Left lobe of liver (tissue), 2 donors: ENCODE data around the gene MYT1. TPM values are rescaled to one million over a fixed set of nuclear protein-coding genes. Genes with fewer than 3 reads are reported as not detected.
A peak's percentile ranks its signal among the peaks of the same experiment; 100 is the strongest.
"Not testable (repeated sequence)": the region's sequence is repeated elsewhere in the genome, so short reads cannot be mapped to it uniquely, and the experiment has no call there.

Experiments used
- ATAC-seq: fragments of 200-7000 bp; cut with Tn5 transposase; one replicate; pipeline ENCODE4 v1.9.1; 2020; ENCODE audit warnings: mild to moderate bottlenecking, moderate library complexity
- DNase-seq: peaks from one replicate; pipeline ENCODE4 v3.0.0-alpha.2; 2020; ENCODE audit warnings: low spot score
- total RNA-seq: library from RNA; stranded (reverse); gene quantifications from one replicate; pipeline ENCODE4 v1.2.1, GENCODE V29; 2021
- donor health status: DM: no; HTN: no; CAD: no; lungs with moderate emphysema.
- donor health status: DM: no; HTN: yes; CAD: no.

The MYT1 gene
- total RNA-seq, 1 donor from 2014 or later, result not detected

GRCh38 chr20:64258071-64258823 lies 94.0 kb downstream of the MYT1 start:
- ATAC-seq (no peak), DNase-seq (no peak)

- ATAC-seq (no peak), DNase-seq (no peak)
Observed at GRCh38 chr20:64260239-64260638, 96.0 kb downstream of the MYT1 start.

GRCh38 chr20:64261138-64261537 lies 96.9 kb downstream of the MYT1 start:
- no peak for DNase-seq
- peak; percentile 65 for ATAC-seq

- ATAC-seq, result no peak
- DNase-seq, result no peak
Observed at GRCh38 chr20:64264091-64264490, 99.8 kb downstream of the MYT1 start.

GRCh38 chr20:64265201-64265600 lies 100.9 kb downstream of the MYT1 start:
- DNase-seq (no peak), ATAC-seq (no peak)

GRCh38 chr20:64266988-64267387 lies 102.7 kb downstream of the MYT1 start:
- DNase-seq, result no peak
- ATAC-seq, result no peak

GRCh38 chr20:64268174-64268573 lies 103.9 kb downstream of the MYT1 start:
- ATAC-seq (no peak), DNase-seq (no peak)

GRCh38 chr20:64269604-64270411 lies 105.6 kb downstream of the MYT1 start:
- ATAC-seq (no peak), DNase-seq (no peak)

GRCh38 chr20:64271636-64272035 lies 107.4 kb downstream of the MYT1 start:
- DNase-seq, result no peak

GRCh38 chr20:64273109-64273508 lies 108.9 kb downstream of the MYT1 start:
- DNase-seq, result no peak
- ATAC-seq, result no peak

More at GRCh38 chr20:64271636-64272035, 107.4 kb downstream of the MYT1 start:
- ATAC-seq, result no peak

GRCh38 chr20:64276817-64277216 lies 112.6 kb downstream of the MYT1 start:
- ATAC-seq, result no peak
- no peak for DNase-seq

GRCh38 chr20:64277571-64278316 lies 113.5 kb downstream of the MYT1 start:
- ATAC-seq (no peak), DNase-seq (no peak)

- DNase-seq (no peak), ATAC-seq (peak; percentile 10)
Observed at GRCh38 chr20:64278317-64278681, 114.0 kb downstream of the MYT1 start.

GRCh38 chr20:64279826-64280459 lies 115.7 kb downstream of the MYT1 start:
- ATAC-seq (no peak), DNase-seq (no peak)

- ATAC-seq, result no peak
Observed at GRCh38 chr20:64280460-64280843, 116.2 kb downstream of the MYT1 start.

GRCh38 chr20:64283646-64284045 lies 119.4 kb downstream of the MYT1 start:
- ATAC-seq (no peak), DNase-seq (no peak)

More at GRCh38 chr20:64280460-64280843, 116.2 kb downstream of the MYT1 start:
- DNase-seq, result no peak

- ATAC-seq (peak; percentile 85), DNase-seq (peak; percentile 80)
Observed at GRCh38 chr20:64285579-64286446, 121.6 kb downstream of the MYT1 start.

GRCh38 chr20:64286447-64287263 lies 122.4 kb downstream of the MYT1 start:
- ATAC-seq, result peak; percentile 57
- DNase-seq, result not testable (repeated sequence)

- not testable (repeated sequence) for DNase-seq, ATAC-seq
Observed at GRCh38 chr20:64287264-64287590, 123.0 kb downstream of the MYT1 start.
